8988T (cell line): ENCODE results near the gene LIN28B.
"Not testable (repeated sequence)": the region's sequence is repeated elsewhere in the genome, so short reads cannot be mapped to it uniquely, and the experiment has no call there.

Experiments used
- DNase-seq: peaks from one replicate; pipeline ENCODE4 v3.0.0; 2011

Gene LIN28B

DNA sequence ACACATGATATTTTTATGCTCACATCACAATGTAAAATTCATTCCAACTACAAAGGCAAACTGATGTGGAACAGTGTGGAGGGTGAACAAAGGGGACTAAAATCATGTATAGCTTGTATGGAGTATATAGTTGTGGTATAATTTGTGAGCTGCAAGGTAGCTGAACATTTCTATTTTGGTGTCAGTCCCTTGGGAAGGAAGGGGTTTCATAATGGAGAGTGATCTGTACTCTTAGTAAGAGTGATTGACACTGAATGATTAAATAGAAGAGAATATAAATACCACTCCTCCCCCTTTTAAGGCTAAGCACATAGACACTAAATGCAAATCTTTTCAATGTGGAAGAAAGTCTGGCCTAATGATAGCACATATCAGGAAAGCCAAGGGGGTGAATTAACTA is 118.3 kb downstream of the LIN28B start:
- DNase-seq, result no peak

DNA sequence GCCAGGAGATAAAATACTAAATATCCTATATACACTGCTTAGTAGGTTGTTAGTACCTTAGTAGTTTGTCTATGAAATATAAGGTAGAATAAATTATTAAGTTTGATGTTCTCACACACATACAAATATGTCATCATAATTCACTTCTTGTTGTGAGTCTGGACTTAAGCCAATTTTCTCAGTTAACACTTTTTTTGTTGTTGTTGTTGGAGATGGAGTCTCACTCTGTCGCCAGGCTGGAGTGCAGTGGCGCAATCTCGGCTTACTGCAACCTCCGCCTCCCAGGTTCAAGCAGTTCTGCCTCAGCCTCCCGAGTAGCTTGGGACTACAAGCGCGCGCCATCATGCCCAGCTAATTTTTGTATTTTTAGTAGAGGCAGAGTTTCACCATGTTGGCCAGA is 119.5 kb downstream of the LIN28B start:
- DNase-seq, result not testable (repeated sequence)

DNA sequence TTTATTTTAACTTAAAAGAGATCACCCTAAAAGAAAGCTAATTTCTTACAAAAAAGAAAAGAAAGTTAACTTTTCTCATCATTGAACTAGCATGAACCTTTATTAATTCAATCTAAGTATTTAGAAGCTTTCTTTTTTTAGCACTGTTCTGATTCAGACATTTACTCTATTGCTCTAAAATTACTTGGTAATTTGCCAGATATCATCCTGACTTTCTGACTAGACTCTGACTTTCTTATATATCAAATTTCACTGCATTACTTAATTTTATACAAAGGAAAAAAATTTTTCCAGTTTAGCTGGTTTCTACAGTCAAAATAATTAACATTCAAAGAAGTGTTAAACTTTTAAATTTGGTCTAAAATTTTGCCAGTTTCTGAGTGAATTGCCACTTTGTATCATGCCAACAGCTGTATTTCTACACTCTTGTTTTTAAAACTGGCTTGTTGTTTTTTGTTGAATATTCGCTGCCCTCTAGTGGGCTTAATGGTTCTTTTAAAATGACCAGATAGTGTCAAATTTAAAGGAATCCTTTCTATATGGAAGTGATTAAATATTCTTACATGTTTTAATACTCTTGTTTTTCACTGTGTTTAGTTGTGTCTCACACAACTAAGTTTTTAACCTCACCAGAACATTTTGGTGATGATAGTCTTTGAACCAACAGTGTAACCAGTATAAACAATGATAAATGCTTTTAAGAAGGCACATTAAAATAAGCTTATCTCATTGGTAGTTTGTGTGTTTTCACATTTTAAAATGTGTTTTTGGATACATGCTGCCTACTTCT is 120.9 kb downstream of the LIN28B start:
- DNase-seq, result no peak

DNA sequence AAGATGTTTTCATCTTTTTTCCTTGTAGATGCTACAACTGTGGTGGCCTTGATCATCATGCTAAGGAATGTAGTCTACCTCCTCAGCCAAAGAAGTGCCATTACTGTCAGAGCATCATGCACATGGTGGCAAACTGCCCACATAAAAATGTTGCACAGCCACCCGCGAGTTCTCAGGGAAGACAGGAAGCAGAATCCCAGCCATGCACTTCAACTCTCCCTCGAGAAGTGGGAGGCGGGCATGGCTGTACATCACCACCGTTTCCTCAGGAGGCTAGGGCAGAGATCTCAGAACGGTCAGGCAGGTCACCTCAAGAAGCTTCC is 121.4 kb downstream of the LIN28B start:
- no peak for DNase-seq

DNA sequence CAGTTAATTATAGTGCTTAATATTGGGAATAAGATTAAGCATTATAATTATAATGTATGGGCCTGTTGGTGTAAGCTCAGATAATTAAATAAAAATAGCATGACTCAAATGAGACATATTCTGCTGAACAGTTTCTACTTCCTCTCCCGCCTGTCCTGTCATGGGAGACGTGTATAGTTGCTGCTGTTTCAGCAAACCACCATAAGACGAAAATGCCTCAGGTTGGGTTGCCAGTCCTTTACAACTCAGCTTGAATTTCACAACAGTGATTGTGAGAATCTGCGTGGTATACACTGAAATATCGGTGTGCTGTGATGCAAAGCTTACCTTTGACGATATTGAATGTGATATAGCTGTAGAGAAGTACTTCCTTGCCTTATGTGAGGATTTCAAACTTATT is 123.4 kb downstream of the LIN28B start:
- no peak for DNase-seq

DNA sequence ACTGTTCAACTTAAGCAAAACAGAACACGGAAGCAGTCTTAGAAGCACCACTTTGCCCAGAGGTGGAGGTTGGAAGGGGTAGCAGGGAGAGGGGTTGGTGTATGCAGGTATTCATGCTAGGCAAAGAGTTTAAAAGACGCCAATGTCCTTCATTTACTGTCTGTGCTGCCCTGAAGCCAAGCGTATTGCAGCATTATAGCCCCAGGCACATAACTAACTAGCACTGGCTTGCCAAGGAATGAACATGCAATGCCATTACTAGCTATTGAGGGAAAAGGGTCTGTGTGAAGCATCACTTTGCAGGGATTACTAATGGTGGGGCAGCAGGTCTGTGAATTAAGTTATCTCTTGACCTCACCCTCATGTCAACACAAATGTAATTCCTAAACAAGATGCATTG is 124.8 kb downstream of the LIN28B start:
- DNase-seq, result not testable (repeated sequence)

DNA sequence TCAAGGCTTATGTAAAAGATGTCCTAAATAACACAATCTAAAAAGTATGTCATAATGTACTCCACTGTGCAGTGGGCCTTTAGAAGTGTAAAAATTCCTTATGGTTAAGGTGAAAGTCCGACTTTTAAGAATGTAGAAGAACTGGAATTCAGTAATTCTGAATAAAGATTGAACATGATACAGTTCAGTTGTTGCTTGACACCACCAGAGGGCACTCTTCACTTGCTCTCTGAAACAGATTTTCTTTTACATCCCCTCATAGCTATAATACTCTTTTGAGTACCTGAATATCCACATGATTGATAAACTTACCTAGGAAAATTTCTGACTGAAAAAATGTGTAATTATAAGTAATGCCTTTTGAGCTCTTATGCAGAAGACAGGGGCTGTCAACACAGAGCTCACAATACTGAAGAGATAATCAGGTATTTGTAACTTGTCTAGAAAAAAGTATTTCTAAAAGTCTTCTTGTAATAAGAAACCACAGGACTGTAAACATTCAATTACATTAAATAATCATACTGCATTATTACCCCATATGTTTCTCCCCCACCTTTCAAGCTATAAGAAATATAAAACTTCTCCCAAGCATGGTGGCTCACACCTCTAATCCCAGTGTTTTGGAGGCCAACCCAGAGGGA is 130.8 kb downstream of the LIN28B start:
- no peak for DNase-seq

DNA sequence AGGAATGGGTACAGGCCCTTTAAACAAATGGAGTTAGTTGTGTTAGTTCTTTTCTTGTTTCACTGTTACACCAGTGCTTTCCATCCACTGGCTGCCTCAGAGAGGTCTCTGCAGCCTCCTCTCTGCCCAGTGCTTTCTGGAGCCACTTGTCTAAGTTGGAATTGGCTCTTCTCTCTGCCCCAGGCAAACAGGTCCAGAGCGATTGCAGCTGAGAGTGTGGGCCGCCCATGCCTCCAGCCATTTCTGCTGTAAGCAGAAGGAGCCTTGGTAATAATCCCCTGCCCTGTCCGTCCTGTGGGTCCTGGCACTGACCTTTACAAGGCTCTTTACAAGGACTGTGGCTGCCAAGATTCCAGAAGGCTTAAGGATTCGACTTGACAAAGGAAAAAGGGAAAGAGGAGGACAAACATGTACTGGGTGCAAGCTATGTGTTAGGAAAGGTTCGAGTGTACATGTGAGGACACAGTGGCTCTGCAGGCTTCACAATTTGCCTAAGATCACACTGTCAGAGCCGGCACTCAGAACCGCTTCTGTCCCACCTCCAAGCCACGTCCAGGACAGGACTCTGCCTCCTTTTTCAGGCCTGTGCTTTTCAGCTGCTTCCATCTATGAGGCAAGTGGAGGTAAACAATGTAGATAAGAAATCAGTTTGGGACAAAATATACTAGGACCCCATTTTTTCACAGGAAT is 134.4 kb downstream of the LIN28B start:
- DNase-seq, result no peak

DNA sequence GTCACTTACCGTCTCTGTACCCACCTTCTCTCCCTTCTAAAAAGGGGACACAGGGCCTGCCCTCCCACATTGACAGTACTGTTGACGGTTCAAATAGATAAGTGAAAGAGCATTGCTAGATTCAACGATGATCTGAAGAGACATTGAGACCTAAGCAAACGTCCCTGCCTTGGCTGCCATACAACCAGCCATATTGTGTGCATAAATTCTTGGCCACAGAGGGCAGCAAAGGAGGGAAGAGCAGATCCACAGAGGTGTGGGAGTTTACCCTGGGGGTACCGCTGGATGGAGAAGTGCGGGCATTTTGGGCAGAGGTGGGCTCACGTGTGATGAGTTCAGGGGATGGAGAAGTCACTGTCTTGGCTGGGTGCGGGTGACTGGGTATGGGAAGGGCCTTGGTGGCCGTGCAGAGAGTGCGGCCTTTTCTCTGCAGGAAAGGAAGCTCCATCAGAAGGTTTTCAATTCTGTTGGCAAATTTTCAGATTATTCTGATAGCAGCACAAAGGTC is 137.3 kb downstream of the LIN28B start:
- no peak for DNase-seq

DNA sequence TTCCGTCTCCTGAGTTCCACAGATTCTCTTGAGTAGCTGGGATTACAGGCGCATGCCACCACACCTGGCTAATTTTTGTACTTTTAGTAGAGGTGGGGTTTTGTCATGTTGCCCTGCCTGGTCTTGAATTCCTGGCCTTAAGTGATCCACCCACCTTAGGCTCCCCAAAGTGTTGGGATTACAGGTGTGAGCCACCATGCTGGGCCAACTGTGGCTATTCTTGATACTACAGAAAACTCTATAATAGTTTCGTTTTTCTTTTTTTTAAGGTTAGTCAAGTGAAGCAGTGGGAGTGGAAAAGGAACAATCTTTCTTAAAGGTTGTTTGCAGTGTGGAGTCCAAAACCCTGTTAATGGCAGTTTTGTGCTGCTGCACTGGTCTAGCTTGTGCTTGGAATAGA is 138.2 kb downstream of the LIN28B start:
- no peak for DNase-seq

DNA sequence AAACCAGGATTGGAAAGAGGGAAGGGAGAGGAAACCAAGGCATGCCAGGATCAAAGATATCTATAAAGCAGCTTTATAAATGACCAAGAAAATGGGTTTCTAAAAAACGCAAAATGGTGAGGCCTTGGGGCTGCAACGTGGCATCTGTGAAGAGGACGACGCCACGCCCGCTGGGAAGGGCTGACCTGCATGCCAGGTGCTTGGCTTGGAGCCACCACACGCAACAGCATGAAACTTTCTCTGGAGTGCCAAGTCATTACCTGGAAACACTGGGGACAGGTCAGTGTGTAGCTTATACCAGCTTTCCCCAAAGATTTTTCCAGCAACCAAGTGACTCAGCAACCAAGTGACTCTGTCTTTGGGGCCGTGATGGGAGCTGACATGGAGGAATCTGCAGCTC is 140.4 kb downstream of the LIN28B start:
- no peak for DNase-seq

DNA sequence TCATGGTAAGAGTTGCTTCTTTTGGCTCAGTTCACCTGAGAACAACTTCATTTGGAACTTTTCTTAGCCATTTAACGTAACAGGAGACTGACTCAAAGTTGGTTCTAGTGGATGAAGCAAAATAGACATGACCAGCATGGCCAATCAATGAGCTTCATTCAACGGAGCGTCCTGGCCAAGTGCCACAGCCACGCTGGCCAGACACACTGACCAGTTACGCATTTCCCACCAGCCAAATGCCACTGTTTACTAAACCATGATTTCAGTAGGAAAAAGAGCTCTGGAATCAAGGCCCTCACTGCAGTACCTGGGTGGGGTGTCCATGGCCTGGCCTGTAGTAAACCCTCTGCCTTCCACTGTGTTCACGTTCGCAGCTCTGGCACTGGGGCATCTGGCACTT is 142.5 kb downstream of the LIN28B start:
- no peak for DNase-seq

DNA sequence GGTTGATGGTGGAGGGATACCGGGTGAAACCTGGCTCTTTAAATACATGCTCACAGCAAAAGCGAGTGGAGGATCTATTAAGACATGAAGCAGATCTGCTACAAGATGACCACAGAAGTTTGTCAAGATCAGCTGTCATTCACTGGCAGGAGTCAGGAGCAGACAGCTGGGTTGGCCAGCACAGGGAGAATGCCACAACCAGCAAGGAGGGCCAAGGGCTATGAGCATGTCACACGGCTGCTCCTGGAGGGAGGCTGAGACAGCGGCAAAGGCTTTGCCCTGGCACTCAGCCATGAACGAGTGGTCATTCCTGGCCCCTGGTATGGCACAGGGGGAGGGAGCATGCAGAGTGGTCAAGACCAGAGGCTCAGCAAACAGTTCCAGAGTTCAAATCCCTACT is 145.3 kb downstream of the LIN28B start:
- no peak for DNase-seq

DNA sequence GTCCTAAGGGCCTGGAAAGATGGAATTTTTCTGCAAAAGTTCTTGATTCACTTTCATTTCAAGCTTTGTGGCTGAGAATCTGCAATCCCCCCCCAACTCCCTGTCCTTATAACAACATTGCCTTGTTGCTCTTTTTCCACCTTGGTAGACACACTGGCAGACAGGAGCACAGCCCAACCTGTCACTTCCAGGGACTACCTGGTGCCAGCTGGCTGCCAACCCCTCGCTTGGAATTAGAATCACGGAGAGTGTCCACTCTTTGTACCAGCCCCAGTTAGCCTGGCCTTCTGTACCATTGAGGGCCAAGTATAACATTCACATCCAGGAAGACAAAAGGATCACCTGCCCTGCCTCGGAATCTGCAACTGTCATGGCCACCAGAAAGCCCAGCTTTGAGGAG is 148.2 kb downstream of the LIN28B start:
- DNase-seq, result no peak

DNA sequence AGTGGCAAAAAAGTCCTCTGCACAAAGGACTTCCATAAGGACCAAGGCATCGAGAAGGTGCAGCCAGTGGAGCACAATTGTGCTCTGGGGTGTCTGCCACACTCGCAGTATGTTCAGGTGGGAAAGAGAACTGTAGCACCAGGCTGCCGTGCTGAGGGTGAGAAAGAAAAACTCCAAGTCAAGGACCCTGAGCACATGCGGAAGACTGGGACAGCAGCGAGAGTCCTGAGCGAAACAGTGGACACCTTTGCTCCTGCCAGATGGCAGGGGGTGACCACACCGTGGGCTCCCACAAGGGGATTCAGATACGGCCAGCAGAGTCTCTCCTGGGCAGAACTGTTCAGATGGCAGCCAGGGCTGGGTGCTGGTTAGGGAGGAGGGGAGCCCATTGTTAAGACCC is 149.4 kb downstream of the LIN28B start:
- no peak for DNase-seq

DNA sequence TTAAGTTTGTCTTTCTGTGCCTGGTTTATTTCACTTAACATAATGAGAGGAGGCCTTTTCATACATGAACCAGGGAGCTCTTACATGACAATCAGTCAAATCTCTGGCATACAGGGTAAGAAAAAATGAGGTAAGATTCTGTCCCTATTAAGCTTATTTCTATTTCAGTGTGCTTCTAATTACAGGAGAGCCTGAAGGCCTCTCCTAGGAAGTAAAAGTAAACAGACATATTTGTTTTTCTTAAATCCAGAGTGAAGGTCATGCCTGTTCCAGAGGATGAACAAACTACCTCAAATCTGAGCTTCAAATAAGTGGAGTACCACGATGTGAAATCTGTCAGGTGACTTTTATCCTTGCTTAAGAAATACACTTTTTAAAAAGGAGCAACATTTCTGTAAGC is 150.3 kb downstream of the LIN28B start:
- DNase-seq, result no peak

DNA sequence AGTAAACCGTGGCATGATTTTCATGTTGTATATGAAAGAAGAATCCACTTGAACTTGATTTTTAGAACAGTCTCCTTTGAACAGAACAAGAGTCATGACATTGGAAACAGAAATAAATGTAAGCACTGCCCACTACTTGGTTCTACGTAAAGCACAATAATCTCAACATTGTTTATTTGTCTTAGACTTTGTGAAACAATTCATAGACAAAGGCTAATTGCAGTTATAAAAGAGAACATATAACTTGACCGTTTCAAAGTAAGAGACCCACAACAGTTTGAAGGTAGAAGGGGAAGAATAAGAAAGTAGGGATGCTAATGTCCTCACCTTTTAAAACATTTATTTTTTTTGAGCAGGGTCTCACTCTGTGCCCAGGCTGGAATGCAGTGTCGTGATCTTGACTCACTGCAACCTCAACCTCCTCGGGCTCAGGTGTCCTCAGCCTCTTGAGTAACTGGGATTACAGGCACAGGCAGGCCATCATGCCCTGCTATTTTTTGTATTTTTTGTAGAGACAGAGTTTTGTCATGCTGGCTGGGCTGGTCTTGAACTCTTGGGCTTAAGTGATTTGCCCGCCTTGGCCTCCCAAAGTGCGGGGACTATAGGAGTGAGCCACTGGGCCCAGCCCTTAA is 151.8 kb downstream of the LIN28B start:
- DNase-seq, result no peak

DNA sequence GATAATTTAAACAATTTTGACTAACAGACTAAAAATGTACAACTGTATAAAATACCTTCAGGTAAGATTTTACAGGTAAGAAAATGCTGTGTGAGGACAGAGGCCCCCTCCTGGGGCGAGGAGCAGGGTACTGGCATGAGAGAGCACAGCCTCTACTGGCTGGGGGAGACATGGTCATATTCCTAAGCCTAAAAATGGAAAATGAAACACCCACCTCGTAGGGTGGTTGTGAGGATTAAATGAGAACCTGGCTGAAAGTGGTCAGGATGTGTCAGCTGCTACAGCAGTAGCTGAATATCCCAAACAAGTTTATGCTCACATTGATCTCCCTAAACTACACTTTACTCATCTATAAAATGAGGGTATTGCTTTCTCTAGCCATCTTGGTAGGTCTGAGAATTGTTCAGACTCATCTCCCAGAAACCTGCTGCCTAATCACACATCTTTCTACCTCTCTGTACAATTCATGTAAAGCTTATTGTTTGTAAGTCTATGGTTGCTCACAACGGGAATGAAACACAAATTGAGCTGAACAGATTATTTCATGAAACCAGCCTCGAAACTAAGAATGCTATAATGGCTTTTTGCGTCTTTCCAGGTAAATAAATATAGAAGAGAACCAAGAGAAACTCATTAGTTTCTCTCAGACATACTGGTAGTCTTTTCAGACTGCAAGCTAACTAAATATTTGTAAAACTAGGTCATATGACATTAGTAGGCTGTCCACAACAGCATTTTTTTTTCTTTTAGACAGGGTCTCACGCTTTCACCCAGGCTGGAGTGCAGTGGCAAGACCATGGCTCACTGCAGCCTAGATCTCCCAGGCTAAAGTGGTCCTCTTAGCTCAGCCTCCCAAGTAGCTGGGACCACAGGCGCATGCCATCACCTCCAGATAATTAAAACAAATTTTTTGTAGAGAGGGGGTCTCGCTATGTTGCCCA is 153.3 kb downstream of the LIN28B start:
- DNase-seq, result no peak

DNA sequence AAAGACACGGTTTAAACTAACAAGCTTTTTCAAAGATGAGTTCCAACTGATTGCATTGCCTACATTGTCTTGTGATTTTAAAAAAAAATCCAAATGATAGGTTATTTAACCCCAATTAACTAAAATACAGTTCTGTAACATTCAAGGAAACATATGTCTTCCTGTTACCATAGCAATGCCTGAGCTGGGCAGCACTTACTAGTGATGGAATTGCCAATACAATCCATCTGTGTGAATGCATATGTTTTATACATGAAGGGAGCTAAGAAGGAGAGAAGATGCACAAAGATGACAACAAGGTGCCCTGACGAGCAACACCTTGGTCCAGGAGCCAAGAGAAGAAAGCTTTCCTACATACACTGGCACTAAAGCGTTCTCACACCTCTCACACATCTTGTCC is 154.2 kb downstream of the LIN28B start:
- DNase-seq, result no peak

DNA sequence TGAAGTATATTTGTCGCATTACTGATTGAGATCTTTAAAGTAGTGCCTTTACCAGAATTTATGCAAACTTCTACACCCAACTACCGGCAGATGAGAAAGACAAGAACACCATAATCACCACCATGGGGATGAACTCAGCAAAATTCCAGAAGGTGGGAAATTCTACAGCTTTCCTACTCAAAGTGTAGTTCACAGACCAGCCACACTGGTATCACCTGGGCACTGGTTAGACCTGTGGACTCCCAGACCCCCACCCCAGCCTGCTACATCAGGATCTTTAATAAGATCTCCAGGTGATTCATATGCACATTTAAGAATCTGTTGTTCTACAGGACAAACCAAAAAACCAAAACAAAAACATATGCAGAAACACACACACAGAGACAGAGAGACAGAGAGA is 155.0 kb downstream of the LIN28B start:
- DNase-seq, result no peak

DNA sequence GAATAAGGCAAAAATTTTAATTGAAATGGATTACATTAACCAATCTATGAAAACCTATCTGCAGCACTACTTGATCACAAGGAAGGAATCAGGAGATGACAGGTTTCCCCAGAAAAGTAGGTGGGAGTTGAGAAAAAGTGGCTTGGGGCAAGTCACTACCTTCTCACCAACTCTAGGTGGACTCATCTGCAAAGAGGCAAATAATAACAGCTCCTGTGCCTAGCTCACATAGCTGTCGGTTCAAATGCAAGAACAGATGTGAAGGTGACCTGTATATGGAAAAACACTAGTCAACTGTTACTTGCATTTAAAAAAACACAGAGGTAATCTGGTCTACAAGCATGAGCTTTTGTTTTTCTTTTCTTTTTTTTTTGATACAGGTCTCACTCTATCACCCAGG is 155.7 kb downstream of the LIN28B start:
- no peak for DNase-seq

DNA sequence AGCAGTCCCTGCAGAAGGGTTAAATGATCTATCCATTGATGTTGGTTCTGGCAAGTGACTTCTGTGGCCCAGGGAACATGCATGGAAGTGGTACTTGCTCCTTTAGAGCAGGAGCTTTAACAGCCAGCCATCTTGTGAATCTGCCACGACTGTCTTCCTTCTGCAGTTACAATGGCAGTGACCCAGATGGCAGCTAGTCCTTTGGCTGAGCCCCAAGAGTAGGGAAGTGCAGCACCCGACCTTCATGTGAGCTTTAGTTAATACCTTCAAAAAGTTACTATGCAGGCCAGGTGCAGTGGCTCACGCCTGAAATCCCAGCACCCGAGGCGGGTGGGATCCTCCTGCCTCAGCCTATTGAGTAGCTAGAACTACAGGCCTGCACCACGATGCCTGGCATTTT is 156.5 kb downstream of the LIN28B start:
- no peak for DNase-seq

DNA sequence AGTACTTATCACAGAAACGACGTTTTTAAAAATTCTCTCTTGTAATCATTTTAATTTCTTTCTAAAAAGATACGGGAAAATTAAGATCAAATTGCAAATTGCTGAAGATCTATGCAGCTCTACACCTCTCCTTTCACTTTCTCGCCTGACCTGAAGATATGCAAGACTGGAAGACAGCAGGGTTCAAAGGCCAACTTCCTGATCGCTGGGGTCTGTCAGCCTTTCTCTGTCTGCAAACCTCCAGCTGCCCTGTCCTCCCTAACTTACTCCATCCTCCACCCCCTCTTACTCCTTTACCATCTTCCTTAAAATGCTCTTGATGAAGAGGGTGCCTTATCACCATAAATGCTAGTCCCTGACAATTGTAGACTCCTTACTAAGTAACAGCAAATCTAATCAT is 159.2 kb downstream of the LIN28B start:
- DNase-seq, result no peak
